ENCODE data around the gene TBXAS1. TPM values are rescaled to one million over a fixed set of nuclear protein-coding genes. Genes with fewer than 3 reads are reported as not detected.

Gene TBXAS1
- total RNA-seq, 4 donors from 2014 or later, result 9.0 to 22.2 (median 14.6) TPM

DNA sequence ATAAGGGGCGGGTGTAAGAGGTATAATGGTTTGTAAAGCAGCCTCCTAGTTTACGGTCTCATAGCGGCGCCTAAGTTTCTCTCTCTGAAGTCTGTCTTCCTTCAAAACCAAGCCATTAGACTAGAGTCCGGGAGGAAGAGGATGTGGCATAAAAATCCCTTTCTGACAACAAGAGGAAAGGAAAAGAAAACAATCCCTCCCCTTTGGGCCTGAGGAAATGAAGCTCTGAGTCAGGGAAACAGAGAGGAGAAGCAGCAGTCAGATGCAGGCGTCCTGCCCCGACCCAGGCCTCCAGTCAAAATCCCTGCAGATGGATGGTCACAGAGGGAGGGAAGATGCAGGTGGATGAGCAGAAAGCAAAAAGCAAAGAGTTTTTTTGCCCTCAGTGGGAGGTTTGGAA is 210.0 kb downstream of the TBXAS1 start:
- Histone ChIP-seq H3K4me3 (no peak overlapping the region), H3K27me3 (no peaks in the 10 kb centered on the region), H3K9me3 (no peaks in the 10 kb centered on the region), H3K4me1 (no peaks in the 10 kb centered on the region), H3K27ac (no peak overlapping the region), H3K36me3 (peaks cover 0 to 20% (median 1%) of the 10 kb centered on the region in 4 donors)
- in situ Hi-C loops (cut with MboI; ENCODE audit: low pct_ligation_motif_present in 1 of 4, low pct_unique_long_range_greater_than_20kb in 1 of 4, low sequenced_read_pairs in 3 of 4), result no loop called here
- intact Hi-C loops (cut with DNase I; ENCODE audit: low total_unique reads), result no loop called here
- DNase-seq, result no peak
- TF ChIP-seq POLR2A (IDR thresholded peaks at IDR 0.05) (no peak), POLR2AphosphoS5 (IDR thresholded peaks at IDR 0.05) (no peak), EP300 (IDR thresholded peaks at IDR 0.05; ENCODE audit: low read depth) (no peak)
- TF ChIP-seq, protein P1, sequence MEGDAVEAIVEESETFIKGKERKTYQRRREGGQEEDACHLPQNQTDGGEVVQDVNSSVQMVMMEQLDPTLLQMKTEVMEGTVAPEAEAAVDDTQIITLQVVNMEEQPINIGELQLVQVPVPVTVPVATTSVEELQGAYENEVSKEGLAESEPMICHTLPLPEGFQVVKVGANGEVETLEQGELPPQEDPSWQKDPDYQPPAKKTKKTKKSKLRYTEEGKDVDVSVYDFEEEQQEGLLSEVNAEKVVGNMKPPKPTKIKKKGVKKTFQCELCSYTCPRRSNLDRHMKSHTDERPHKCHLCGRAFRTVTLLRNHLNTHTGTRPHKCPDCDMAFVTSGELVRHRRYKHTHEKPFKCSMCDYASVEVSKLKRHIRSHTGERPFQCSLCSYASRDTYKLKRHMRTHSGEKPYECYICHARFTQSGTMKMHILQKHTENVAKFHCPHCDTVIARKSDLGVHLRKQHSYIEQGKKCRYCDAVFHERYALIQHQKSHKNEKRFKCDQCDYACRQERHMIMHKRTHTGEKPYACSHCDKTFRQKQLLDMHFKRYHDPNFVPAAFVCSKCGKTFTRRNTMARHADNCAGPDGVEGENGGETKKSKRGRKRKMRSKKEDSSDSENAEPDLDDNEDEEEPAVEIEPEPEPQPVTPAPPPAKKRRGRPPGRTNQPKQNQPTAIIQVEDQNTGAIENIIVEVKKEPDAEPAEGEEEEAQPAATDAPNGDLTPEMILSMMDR (IDR thresholded peaks at IDR 0.05), result no peak
- WGBS, 2 donors (ENCODE audit: low coverage in 1 of 2), result 84 to 88% methylated on average over 7 of the region's 7 CpGs

DNA sequence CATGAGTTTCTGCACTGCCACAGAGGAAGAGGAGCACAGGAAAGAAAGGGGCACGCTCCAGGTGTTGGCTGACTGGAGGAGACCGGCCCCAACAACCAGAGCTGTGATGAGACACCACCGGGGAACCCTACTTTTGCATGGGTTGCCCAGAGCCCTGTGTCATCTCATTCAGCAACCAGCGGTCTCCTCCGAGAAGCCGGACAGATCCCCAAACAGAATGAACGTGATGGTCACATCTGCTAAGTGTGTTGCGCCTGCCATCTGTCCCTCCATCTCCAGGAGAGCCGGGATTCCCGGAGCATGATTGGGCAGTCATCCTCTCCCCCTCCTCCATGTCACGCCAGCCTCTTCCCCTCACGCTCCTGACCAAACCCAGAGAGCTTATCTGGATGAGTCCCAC is 210.8 kb downstream of the TBXAS1 start:
- TF ChIP-seq POLR2AphosphoS5 (IDR thresholded peaks at IDR 0.05), result no peak
- TF ChIP-seq, protein P1 (IDR thresholded peaks at IDR 0.05), result no peak
- TF ChIP-seq EP300 (IDR thresholded peaks at IDR 0.05; ENCODE audit: low read depth), result no peak
- TF ChIP-seq POLR2A (IDR thresholded peaks at IDR 0.05), result no peak
- in situ Hi-C loops (cut with MboI; ENCODE audit: low pct_ligation_motif_present in 1 of 4, low pct_unique_long_range_greater_than_20kb in 1 of 4, low sequenced_read_pairs in 3 of 4) (no loop called here), intact Hi-C loops (cut with DNase I; ENCODE audit: low total_unique reads) (no loop called here)
- Histone ChIP-seq H3K4me1 (no peaks in the 10 kb centered on the region), H3K27me3 (no peaks in the 10 kb centered on the region), H3K9me3 (no peaks in the 10 kb centered on the region), H3K27ac (no peak overlapping the region), H3K36me3 (peaks cover 0 to 20% (median 1%) of the 10 kb centered on the region in 4 donors), H3K4me3 (no peak overlapping the region)
- 90 to 93% methylated on average over 2 to 12 of the region's 12 CpGs for WGBS, 2 donors (ENCODE audit: low coverage in 1 of 2)
- no peak for DNase-seq

DNA sequence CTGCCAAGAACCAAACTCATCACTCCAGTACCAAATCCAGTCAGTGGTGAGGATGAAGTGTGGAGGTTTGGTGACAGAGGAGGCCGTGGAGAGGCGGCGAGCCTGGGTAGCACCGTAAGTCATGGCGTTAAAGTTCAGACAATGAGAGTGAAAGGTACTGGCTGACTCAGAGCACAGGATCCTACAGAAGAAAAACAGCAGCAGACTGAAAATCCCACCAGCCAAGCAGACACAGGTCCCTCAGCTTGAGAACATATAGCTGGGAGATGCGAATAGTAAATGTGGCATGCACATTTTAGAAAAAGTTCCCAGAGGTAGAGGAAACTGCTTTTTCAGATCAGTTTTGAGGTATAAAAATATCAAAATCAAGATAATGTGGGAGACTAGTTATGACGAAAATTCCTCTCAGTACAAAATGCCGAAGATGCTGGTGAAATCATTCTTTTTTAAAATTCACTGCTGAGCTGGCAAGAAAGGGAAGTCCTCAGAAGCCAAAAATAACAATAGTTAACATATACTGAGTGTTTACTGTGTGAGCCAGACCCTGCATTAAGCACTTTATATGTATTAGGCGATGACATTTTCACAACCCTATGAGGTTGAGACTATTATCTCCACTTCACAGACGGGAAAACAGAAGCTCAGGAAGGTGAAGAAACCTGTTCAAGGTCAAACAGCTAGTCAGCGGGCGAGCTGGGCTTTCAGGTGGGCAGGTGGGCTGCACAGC is 212.8 kb downstream of the TBXAS1 start:
- TF ChIP-seq POLR2AphosphoS5 (IDR thresholded peaks at IDR 0.05) (no peak), POLR2A (IDR thresholded peaks at IDR 0.05) (no peak), EP300 (IDR thresholded peaks at IDR 0.05; ENCODE audit: low read depth) (no peak)
- TF ChIP-seq, protein P1 (IDR thresholded peaks at IDR 0.05), result no peak
- Histone ChIP-seq H3K4me1 (peaks cover 0 to 8% (median 3%) of the 10 kb centered on the region in 4 donors), H3K4me3 (no peak overlapping the region), H3K27ac (no peak overlapping the region), H3K27me3 (no peaks in the 10 kb centered on the region), H3K9me3 (no peaks in the 10 kb centered on the region), H3K36me3 (peaks cover 0 to 20% (median 3%) of the 10 kb centered on the region in 4 donors)
- 92% methylated on average over 9 to 12 of the region's 12 CpGs for WGBS, 2 donors (ENCODE audit: low coverage in 1 of 2)
- in situ Hi-C loops (cut with MboI; ENCODE audit: low pct_ligation_motif_present in 1 of 4, low pct_unique_long_range_greater_than_20kb in 1 of 4, low sequenced_read_pairs in 3 of 4), result no loop called here
- DNase-seq, result no peak
- intact Hi-C loops (cut with DNase I; ENCODE audit: low total_unique reads), result no loop called here

DNA sequence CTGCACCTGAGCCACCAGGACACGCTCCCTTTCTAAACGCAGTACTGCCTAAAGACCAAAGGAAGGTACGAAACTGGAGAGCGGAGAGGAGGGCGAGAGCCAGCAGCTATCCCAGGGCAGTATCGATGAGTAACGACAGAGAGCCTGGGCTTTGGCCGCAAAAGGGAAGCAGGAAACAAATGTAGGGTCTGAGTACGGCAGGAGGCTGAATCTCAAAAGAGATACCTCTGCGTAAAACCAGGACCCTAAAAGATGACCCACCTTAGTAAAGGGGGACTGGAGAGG is 213.3 kb downstream of the TBXAS1 start:
- TF ChIP-seq POLR2A (IDR thresholded peaks at IDR 0.05) (no peak), EP300 (IDR thresholded peaks at IDR 0.05; ENCODE audit: low read depth) (no peak), POLR2AphosphoS5 (IDR thresholded peaks at IDR 0.05) (no peak)
- TF ChIP-seq, protein P1 (IDR thresholded peaks at IDR 0.05), result no peak
- no peak for DNase-seq
- Histone ChIP-seq H3K4me3 (no peak overlapping the region), H3K27me3 (no peaks in the 10 kb centered on the region), H3K9me3 (no peaks in the 10 kb centered on the region), H3K36me3 (peaks cover 0 to 20% (median 3%) of the 10 kb centered on the region in 4 donors), H3K4me1 (peaks cover 0 to 10% (median 3%) of the 10 kb centered on the region in 4 donors), H3K27ac (no peak overlapping the region)
- 95% methylated on average over 10 of the region's 10 CpGs; no CpG with 5 or more reads in 1 of the 2 donors for WGBS, 2 donors (ENCODE audit: low coverage in 1 of 2)
- in situ Hi-C loops (cut with MboI; ENCODE audit: low pct_ligation_motif_present in 1 of 4, low pct_unique_long_range_greater_than_20kb in 1 of 4, low sequenced_read_pairs in 3 of 4), result no loop called here
- intact Hi-C loops (cut with DNase I; ENCODE audit: low total_unique reads), result no loop called here

Data from transverse colon (tissue), 4 donors.